Measurements from ENCODE around the gene CLEC20A.

Gene CLEC20A

GRCh38 chr1:178472531-178472930, 24.2 kb downstream of the CLEC20A start (continued):
- TF ChIP-seq, protein P1, sequence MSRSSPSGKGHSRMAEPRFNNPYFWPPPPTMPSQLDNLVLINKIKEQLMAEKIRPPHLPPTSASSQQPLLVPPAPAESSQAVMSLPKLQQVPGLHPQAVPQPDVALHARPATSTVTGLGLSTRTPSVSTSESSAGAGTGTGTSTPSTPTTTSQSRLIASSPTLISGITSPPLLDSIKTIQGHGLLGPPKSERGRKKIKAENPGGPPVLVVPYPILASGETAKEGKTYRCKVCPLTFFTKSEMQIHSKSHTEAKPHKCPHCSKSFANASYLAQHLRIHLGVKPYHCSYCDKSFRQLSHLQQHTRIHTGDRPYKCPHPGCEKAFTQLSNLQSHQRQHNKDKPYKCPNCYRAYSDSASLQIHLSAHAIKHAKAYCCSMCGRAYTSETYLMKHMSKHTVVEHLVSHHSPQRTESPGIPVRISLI (tag by site-specific recombination; IDR thresholded peaks at IDR 0.05), result no peak
- TF ChIP-seq IKZF3 (tag by site-specific recombination; IDR thresholded peaks at IDR 0.05), result no peak
- no peak for TF ChIP-seq ZNF76 (tag by site-specific recombination; IDR thresholded peaks at IDR 0.05; ENCODE audit: borderline replicate concordance, low read depth)
- TF ChIP-seq ZNF580 (tag by site-specific recombination; IDR thresholded peaks at IDR 0.05), result no peak
- TF ChIP-seq ZNF560 (tag by site-specific recombination; IDR thresholded peaks at IDR 0.05; ENCODE audit: borderline replicate concordance), result no peak

DNA sequence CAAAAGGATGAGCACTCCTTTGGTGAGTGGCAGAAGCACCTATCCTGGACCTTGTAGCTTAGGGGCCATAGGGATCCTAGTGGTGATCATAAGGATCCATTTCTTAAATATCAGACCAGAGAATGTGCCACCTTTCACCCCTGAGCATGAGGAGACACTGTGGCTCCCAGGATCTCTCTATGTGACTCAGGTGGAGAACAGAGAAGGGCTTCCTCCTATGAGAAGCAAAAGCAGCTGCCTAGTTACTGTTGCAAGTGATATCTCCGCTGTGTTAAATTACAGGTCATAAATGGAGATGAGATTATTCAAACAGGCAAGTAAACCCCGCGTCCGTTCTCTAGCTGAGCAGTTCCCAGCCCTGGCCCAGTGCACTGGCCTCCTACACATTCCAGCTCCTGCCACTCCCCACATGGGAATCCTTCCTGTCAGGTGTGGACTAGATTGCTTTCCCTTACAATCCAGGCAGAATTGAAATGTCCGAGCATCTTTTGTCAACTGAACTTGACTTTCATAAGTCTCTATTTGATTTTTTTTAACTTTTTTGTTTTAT, 26.3 kb downstream of the CLEC20A start:
- POLR2A ChIA-PET, result interaction anchor here (0.9 kb wide), 1 partner anchor 25 kb away, joined by 4 read pairs; no protein-coding TSS in a partner anchor
- H3K4me1 ChIP-seq (ENCODE audit: control insufficient read depth, insufficient read depth, low read length), result no peaks in the 10 kb centered on the region
- no peak for TF ChIP-seq IKZF3 (tag by site-specific recombination; IDR thresholded peaks at IDR 0.05)
- H3K4me3 ChIP-seq (ENCODE audit: low read depth, low read length), result no peak overlapping the region
- no peak overlapping the region for H3K27ac ChIP-seq (ENCODE audit: extremely low read depth, low read depth, low read length)
- H3K9me3 ChIP-seq (ENCODE audit: control insufficient read depth, insufficient read depth, low read depth, low read length), result no peaks in the 10 kb centered on the region
- CTCF ChIA-PET, result interaction anchor here (0.9 to 4.0 kb wide), 2 partner anchors 31 to 1339 kb away, joined by 3 to 22 read pairs; no protein-coding TSS in a partner anchor
- peaks cover 0 to 24% of the 10 kb centered on the region in 2 experiments; a peak in 1 of 3 replicates for H3K36me3 ChIP-seq (ENCODE audit: control insufficient read depth in 2 of 2, insufficient read depth in 1 of 2, low read length in 2 of 2)

DNA sequence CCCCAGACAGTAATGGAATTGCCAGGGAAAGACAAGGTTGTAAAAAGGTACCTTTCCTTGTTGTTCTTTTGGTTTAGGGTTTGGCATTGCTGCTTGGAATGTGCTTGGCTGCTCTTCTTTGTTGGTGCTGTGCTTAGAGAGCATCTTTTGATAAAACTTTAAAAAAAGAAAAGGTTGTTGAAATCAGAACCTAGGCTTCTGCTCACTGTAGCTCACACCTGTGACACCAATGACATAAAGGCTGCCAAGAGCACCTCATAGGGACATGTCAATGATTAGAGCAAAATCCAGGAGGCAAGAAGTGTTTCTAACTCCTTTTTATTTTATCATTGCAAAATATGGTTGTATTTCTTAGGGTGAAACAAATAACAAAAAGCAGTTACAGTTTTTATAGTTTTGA, 28.9 kb downstream of the CLEC20A start:
- H3K27ac ChIP-seq (ENCODE audit: extremely low read depth, low read depth, low read length), result no peak overlapping the region
- no peaks in the 10 kb centered on the region for H3K9me3 ChIP-seq (ENCODE audit: control insufficient read depth, insufficient read depth, low read depth, low read length)
- TF ChIP-seq PRDM6 (tag by site-specific recombination; IDR thresholded peaks at IDR 0.05) (no peak), BCL11A (tag by site-specific recombination; IDR thresholded peaks at IDR 0.05; ENCODE audit: low read depth) (no peak)
- H3K4me3 ChIP-seq (ENCODE audit: low read depth, low read length), result no peak overlapping the region
- H3K4me1 ChIP-seq (ENCODE audit: control insufficient read depth, insufficient read depth, low read length), result no peaks in the 10 kb centered on the region
- H3K36me3 ChIP-seq (ENCODE audit: control insufficient read depth in 2 of 2, insufficient read depth in 1 of 2, low read length in 2 of 2), result peaks cover 0 to 17% of the 10 kb centered on the region in 2 experiments; a peak in 1 of 3 replicates
- CTCF ChIA-PET, result no interaction called here
- POLR2A ChIA-PET, result no interaction called here

DNA sequence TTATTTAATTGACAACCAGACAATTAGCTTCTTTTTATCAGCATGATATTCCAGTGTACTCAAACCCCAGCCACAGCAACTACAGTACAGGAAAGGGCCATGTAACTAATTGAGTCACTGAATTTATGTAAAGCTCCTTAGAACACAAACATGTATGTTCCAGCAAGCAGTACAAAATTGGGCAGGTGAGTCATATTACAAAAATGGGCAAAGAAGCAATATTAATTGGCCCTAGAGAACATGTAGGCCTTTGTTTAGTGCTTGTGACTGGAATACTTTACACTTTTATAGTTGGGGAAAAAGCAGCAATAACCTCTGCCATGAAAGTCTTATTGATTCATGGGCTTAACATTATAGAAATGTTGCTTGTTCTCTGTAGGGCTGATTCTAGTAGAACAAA, 31.8 kb downstream of the CLEC20A start:
- Histone ChIP-seq H3K4me3 (ENCODE audit: low read depth, low read length) (no peak overlapping the region), H3K36me3 (ENCODE audit: control insufficient read depth in 2 of 2, insufficient read depth in 1 of 2, low read length in 2 of 2) (peaks cover 0 to 16% of the 10 kb centered on the region in 2 experiments; a peak in 1 of 3 replicates), H3K4me1 (ENCODE audit: control insufficient read depth, insufficient read depth, low read length) (no peaks in the 10 kb centered on the region), H3K27ac (ENCODE audit: extremely low read depth, low read depth, low read length) (no peak overlapping the region), H3K9me3 (ENCODE audit: control insufficient read depth, insufficient read depth, low read depth, low read length) (no peaks in the 10 kb centered on the region)
- POLR2A ChIA-PET, result interaction anchor here (0.6 kb wide), 1 partner anchor 15 kb away, joined by 4 read pairs; no protein-coding TSS in a partner anchor
- CTCF ChIA-PET, result interaction anchor here (0.6 to 2.6 kb wide), 4 partner anchors 28 to 537 kb away, joined by 3 to 19 read pairs (median 4); no protein-coding TSS in a partner anchor
- no peak for TF ChIP-seq ZNF596 (tag by site-specific recombination; IDR thresholded peaks at IDR 0.05)
- no peak for TF ChIP-seq TCF7L2 (IDR thresholded peaks at IDR 0.05; ENCODE audit: borderline replicate concordance, low read depth, low read length)
- no peak for TF ChIP-seq ZFP69B (tag by site-specific recombination; IDR thresholded peaks at IDR 0.05)
- TF ChIP-seq HOXC10 (CRISPR knock-in tag; IDR thresholded peaks at IDR 0.05), result no peak
- TF ChIP-seq ZNF629 (tag by site-specific recombination; IDR thresholded peaks at IDR 0.05), result no peak
- TF ChIP-seq OVOL3 (tag by site-specific recombination; IDR thresholded peaks at IDR 0.05), result no peak
